Neural cell (in vitro differentiated cells): ENCODE data around the gene FRMD4A. TPM values are rescaled to one million over a fixed set of nuclear protein-coding genes. Genes with fewer than 3 reads are reported as not detected.

Experiments
- H2AFZ ChIP-seq: fragments of 200-600, 300-800 bp; sonication (generic), shearing (Covaris generic); 2 replicates; pipeline ENCODE4 v1.6.0; 2014; ENCODE audit warnings: low read depth, mild to moderate bottlenecking, antibody characterized with exemption, low read length, moderate library complexity
- H3F3A ChIP-seq: fragments of 200-600 bp; shearing (Covaris generic); 2 replicates; pipeline ENCODE4 v1.6.1; 2016; ENCODE audit warnings: mild to moderate bottlenecking, moderate library complexity, mixed read lengths, antibody characterized with exemption, low read length; ENCODE audit not compliant: insufficient read depth, poor library complexity, severe bottlenecking
- H3K27ac ChIP-seq: fragments of 200-600, 300-800 bp; sonication (generic), shearing (Covaris generic); 2 replicates; pipeline ENCODE4 v1.5.1; 2014; ENCODE audit warnings: mild to moderate bottlenecking, low read length, moderate library complexity
- H3K27me3 ChIP-seq: fragments of 300-800, 200-600 bp; sonication (generic), shearing (Covaris generic); 2 replicates; pipeline ENCODE4 v1.6.0; 2014; ENCODE audit warnings: mild to moderate bottlenecking, low read depth, low read length, moderate library complexity; ENCODE audit not compliant: insufficient read depth
- H3K36me3 ChIP-seq: fragments of 300-800, 200-600 bp; sonication (generic), shearing (Covaris generic); 2 replicates; pipeline ENCODE4 v1.5.1; 2014; ENCODE audit warnings: mild to moderate bottlenecking, antibody characterized with exemption, low read length, moderate library complexity; ENCODE audit not compliant: insufficient read depth
- H3K4me2 ChIP-seq: fragments of 300-800, 200-600 bp; sonication (generic), shearing (Covaris generic); 2 replicates; pipeline ENCODE4 v1.6.0; 2014; ENCODE audit warnings: mild to moderate bottlenecking, low read length
- H3K4me3 ChIP-seq: fragments of 300-800, 200-600 bp; sonication (generic), shearing (Covaris generic); 2 replicates; pipeline ENCODE4 v1.5.1; 2014; ENCODE audit warnings: mild to moderate bottlenecking, low read length, moderate library complexity
- H3K79me2 ChIP-seq: fragments of 200-600 bp; shearing (Covaris generic); replicated peaks from 2 replicates; pipeline ENCODE4 v1.6.0; 2014; ENCODE audit warnings: mild to moderate bottlenecking, low read length, moderate library complexity; ENCODE audit not compliant: insufficient read depth
- H3K9ac ChIP-seq: fragments of 300-800, 200-600 bp; sonication (generic), shearing (Covaris generic); 2 replicates; pipeline ENCODE4 v1.6.1; 2016; ENCODE audit warnings: mild to moderate bottlenecking, low read length, mixed read lengths
- H3K9me2 ChIP-seq: fragments of 200-600 bp; shearing (Covaris generic); 2 replicates; pipeline ENCODE4 v1.6.1; 2016; ENCODE audit warnings: mild to moderate bottlenecking, low read length, mixed read lengths; ENCODE audit not compliant: insufficient read depth
- H3K9me3 ChIP-seq: fragments of 200-600, 300-800 bp; sonication (generic), shearing (Covaris generic); 2 replicates; pipeline ENCODE4 v1.6.1; 2016; ENCODE audit warnings: mild to moderate bottlenecking, mixed run types, low read length, moderate library complexity, mixed read lengths
- H4K20me1 ChIP-seq: fragments of 200-600 bp; shearing (Covaris generic); 2 replicates; pipeline ENCODE4 v1.6.1; 2016; ENCODE audit warnings: mild to moderate bottlenecking, mixed run types; ENCODE audit not compliant: insufficient read depth
- CTCF ChIP-seq: fragments of 450-650 bp; IDR thresholded peaks from 2 replicates; pipeline ENCODE4 v1.5.1; 2014; ENCODE audit warnings: antibody characterized with exemption, mild to moderate bottlenecking, moderate library complexity; ENCODE audit not compliant: poor library complexity, severe bottlenecking
- EP300 ChIP-seq: fragments of 450-650 bp; conservative IDR thresholded peaks from 2 replicates; pipeline ENCODE4 v1.6.1; 2014; ENCODE audit warnings: antibody characterized with exemption, mild to moderate bottlenecking, moderate library complexity; ENCODE audit not compliant: poor library complexity, severe bottlenecking
- EZH2 ChIP-seq: fragments of 200-600, 300-800 bp; shearing (Covaris generic), sonication (generic); IDR thresholded peaks from 2 replicates; pipeline ENCODE4 v1.6.1; 2014; ENCODE audit warnings: antibody characterized with exemption, low read length, borderline replicate concordance, mild to moderate bottlenecking; ENCODE audit not compliant: insufficient read depth, poor library complexity, severe bottlenecking
- MXI1 ChIP-seq: fragments of 450-650 bp; conservative IDR thresholded peaks from 2 replicates; pipeline ENCODE4 v1.6.1; 2014; ENCODE audit warnings: antibody characterized with exemption, mild to moderate bottlenecking; ENCODE audit not compliant: poor library complexity, severe bottlenecking
- POLR2AphosphoS5 ChIP-seq: IDR thresholded peaks from 2 replicates; pipeline ENCODE4 v1.6.1; 2012
- RAD21 ChIP-seq: fragments of 450-650 bp; conservative IDR thresholded peaks from 2 replicates; pipeline ENCODE4 v1.6.1; 2014; ENCODE audit warnings: antibody characterized with exemption, mild to moderate bottlenecking, moderate library complexity
- REST ChIP-seq: IDR thresholded peaks from 2 replicates; pipeline ENCODE4 v1.6.1; 2012; ENCODE audit warnings: borderline replicate concordance
- SMC3 ChIP-seq: fragments of 450-650 bp; conservative IDR thresholded peaks from 2 replicates; pipeline ENCODE4 v1.6.1; 2014; ENCODE audit warnings: antibody characterized with exemption, mild to moderate bottlenecking, moderate library complexity; ENCODE audit not compliant: poor library complexity
- TAF1 ChIP-seq: IDR thresholded peaks from 2 replicates; pipeline ENCODE4 v1.6.1; 2012; ENCODE audit warnings: low read depth
- polyA plus RNA-seq: library from polyadenylated mRNA; depleted of rRNA; stranded (reverse); fragments of >200 nt; gene quantifications from 2 replicates; pipeline ENCODE4 v1.2.3, GENCODE V29; 2014

FRMD4A gene
- polyA plus RNA-seq, 1 donor from 2014 or later, result 36.5 TPM

GRCh38 chr10:14356921-14357320, 26.2 kb upstream of the FRMD4A start:
- Histone ChIP-seq H3K9me3 (no peaks in the 10 kb centered on the region), H3K27me3 (no peaks in the 10 kb centered on the region), H3K79me2 (no peaks in the 10 kb centered on the region), H4K20me1 (no peaks in the 10 kb centered on the region), H3K9me2 (no peaks in the 10 kb centered on the region), H3K9ac (no peak overlapping the region), H2AFZ (no peak overlapping the region), H3K4me3 (no peak overlapping the region), H3K4me2 (no peak overlapping the region), H3K36me3 (no peaks in the 10 kb centered on the region), H3K27ac (no peak overlapping the region), H3F3A (no peaks in the 10 kb centered on the region)
- TF ChIP-seq REST (no peak), SMC3 (no peak), MXI1 (no peak), EP300 (no peak), POLR2AphosphoS5 (no peak), EZH2 (no peak), CTCF (no peak), TAF1 (no peak), RAD21 (no peak)

GRCh38 chr10:14355750-14356149, 25.0 kb upstream of the FRMD4A start:
- TF ChIP-seq CTCF, result no peak
- no peak for TF ChIP-seq EP300
- TF ChIP-seq POLR2AphosphoS5, result no peak
- TF ChIP-seq EZH2, result no peak
- TF ChIP-seq TAF1, result no peak
- TF ChIP-seq REST, result no peak
- no peak for TF ChIP-seq MXI1
- no peak for TF ChIP-seq RAD21
- no peak for TF ChIP-seq SMC3
- no peak overlapping the region for H3K9ac ChIP-seq
- H3K79me2 ChIP-seq, result no peaks in the 10 kb centered on the region
- no peak overlapping the region for H2AFZ ChIP-seq
- no peak overlapping the region for H3K27ac ChIP-seq
- H3K4me3 ChIP-seq, result no peak overlapping the region
- H3K27me3 ChIP-seq, result no peaks in the 10 kb centered on the region
- no peaks in the 10 kb centered on the region for H3K9me2 ChIP-seq
- no peaks in the 10 kb centered on the region for H3K9me3 ChIP-seq
- H4K20me1 ChIP-seq, result no peaks in the 10 kb centered on the region
- H3K36me3 ChIP-seq, result no peaks in the 10 kb centered on the region
- H3K4me2 ChIP-seq, result no peak overlapping the region
- H3F3A ChIP-seq, result no peaks in the 10 kb centered on the region
